Erythroblast (primary cell): ENCODE measurements around the gene CDCA7.

Experiments
- GATA1 ChIP-seq: IDR thresholded peaks from 2 replicates; pipeline ENCODE4 v1.6.1; 2011; ENCODE audit warnings: low read depth, mild to moderate bottlenecking, control low read depth, low read length, moderate library complexity
- POLR2A ChIP-seq: IDR thresholded peaks from 2 replicates; pipeline ENCODE4 v1.6.1; 2011; ENCODE audit warnings: mild to moderate bottlenecking, low read length

DNA sequence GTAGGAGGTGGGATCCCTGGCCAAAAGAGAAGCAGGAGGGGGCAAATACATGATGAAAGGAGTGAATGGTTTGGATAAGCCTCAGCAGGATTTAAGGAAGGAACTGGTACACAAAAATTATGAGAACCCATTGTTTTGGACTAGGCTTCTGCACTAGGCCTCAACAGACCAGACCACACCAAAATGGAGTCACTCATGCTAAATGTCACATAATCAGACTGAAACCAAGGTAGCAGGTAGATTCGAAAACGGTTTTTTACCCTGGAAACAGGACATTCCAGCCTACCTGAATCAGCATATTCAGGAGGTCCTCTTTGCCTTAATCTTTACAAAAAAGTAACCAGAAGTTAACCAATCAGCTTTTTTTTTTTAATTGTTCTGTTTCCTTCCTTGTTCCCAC lies 49.4 kb upstream of the CDCA7 start:
- TF ChIP-seq POLR2A = no peak
- no peak for TF ChIP-seq GATA1
